ENCODE measurements around the gene CNN2.
A peak's percentile ranks its signal among the peaks of the same experiment; 100 is the strongest.

The CNN2 gene

DNA sequence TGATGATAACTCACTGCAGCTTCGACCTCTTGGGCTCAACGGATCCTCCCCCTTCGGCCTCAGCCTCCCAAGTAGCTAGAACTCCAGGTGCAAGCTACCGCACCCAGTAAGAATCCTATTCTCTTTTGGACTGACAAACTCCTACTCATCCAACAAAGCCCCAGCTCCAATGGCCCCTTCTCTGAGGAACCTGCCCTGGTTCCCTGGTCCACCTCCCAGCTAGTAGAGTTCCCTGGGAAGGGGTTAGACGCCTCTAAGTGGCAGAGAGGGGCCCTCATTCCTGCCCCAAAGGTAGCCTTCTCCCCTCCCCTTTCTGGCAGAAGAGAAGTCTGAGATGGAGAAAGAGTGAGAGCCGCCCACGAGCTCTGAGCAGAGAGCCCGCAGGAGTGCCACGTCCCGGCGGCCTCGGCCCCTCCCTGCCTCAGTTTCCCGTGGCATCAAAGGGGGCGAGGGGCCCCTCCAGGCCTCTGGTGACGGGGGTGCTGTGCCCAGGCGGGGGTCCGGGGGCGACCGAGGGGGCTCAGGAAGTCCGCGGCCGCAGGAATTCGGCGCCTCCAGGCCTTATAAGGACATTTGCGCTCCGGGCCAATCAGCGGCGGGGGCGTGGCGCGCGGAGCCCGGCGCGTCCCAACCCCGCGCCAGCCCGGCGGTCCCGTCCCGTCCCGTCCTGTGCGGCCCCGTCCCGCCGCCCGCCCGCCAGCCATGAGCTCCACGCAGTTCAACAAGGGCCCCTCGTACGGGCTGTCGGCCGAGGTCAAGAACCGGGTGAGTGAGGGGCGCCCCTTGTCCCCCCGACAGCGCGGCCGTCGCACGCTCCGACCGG lies at the start of gene CNN2:
TSS of gene CNN2 (plus strand) at position 649 of the 823 bp plus-strand sequence. CDS start at position 703, 54 bp downstream.
- peak; percentile 50 for DNase-seq (ENCODE audit: low read depth)

DNA sequence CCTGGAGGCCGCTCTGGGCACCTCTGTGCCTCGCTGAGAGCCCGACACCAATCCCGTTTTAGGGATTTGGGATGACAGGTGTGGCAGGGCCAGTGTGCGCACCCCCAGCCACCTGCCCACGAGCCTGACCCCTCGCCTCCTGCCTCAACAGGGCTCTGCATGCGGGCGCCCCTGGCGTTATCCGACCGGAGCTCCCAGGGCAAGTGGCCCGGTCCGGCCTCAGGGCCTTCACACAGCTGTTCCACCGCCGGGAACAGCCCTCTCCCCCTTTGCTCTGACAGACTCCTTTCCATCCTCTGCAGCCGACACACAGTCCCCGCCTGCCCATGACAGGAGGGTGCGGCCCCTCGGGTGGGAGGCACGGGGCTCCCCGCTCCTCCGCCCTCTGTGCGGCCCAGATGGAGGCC lies 49.3 kb upstream of the CNN2 start:
- DNase-seq (ENCODE audit: low read depth) = no peak

- DNase-seq (ENCODE audit: low read depth) = no peak
Measured at GRCh38 chr19:979318-979741, 47.1 kb upstream of the CNN2 start.

DNA sequence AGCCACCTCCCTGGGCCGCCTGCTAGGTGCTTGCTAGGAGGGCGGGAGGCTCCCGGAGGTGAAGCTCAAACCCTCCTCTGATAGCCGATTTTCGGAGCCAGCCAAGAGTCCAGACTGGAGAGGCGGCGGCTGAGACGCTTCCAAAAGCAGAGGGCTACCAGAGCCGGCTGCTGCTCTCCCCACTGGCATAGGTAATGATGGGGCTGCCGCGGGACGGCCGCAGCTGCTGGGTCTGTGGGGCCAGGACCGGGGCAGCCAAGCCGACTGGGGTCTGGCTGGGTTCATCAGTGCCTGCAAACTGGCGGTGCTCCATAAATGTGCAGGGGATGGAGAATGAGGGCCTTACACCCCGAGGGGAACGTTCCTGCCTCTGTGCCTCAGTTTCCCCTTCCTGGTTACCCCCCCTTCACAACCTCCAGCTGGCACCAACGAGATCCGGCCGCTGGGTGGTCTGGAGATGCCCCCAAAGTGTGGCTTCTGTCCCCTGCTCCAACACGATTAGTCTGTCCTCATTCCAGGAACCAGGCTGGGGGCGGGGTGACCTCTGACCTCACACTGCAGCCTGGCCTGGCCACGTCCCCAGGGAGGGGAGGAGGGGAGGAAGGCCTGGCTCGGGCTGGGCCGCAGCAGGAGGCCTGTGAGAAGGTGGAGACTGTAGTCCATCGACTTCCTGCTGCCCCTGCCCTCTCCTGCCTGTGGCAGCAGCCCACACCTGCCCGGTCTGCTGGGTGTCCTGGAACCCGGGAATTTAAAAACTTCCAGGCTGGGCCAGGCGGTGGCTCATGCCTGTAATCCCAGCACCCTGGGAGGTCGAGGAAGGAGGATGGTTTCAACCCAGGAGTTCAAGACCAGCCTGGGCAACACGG lies 46.0 kb upstream of the CNN2 start:
- no peak for DNase-seq (ENCODE audit: low read depth)

GRCh38 chr19:982567-983170 lies 43.7 kb upstream of the CNN2 start:
- DNase-seq (ENCODE audit: low read depth) = peak; percentile 50

DNA sequence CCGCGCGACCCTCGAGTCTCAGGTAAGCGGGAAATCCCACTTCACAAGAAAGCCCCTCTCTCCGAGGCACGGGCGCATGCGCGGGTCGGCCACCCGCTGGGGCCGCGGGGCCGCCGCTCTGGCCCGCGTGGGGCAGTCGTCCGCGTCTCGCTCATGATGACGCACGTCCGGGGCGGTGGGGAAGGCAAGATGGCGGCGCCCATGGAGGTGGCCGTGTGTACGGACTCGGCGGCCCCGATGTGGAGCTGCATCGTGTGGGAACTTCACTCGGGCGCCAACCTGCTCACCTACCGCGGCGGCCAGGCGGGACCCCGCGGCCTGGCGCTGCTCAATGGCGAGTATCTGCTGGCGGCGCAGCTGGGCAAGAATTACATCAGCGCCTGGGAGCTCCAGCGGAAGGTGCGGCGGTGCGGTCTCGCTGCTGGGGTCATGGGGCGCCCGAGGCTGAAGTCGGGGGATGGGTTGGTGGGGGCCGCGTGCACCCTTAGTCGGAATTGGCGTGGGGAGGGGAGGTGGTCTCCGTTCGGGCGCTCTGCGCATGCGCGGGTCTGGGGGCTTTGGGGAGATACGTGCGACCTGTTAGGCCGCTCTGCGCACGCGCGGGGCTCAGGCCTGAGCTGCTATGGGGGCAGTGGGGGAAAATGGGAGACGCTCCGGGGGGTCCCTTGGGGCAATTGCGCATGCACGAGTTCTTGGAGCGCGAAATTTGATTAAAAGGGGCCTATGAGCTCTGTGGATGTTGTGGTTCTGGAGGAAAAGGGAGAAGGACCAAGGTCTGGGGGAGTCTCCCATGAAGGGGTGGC lies 42.0 kb upstream of the CNN2 start, which contains the start of gene WDR18:
TSS of gene WDR18 (plus strand) at position 181 of the 803 bp plus-strand sequence. CDS start at position 190, 9 bp downstream.
- DNase-seq (ENCODE audit: low read depth) = peak; percentile 84

GRCh38 chr19:986083-986482 lies 40.3 kb upstream of the CNN2 start:
- no peak for DNase-seq (ENCODE audit: low read depth)

GRCh38 chr19:988081-988480 lies 38.3 kb upstream of the CNN2 start:
- DNase-seq (ENCODE audit: low read depth) = no peak

DNA sequence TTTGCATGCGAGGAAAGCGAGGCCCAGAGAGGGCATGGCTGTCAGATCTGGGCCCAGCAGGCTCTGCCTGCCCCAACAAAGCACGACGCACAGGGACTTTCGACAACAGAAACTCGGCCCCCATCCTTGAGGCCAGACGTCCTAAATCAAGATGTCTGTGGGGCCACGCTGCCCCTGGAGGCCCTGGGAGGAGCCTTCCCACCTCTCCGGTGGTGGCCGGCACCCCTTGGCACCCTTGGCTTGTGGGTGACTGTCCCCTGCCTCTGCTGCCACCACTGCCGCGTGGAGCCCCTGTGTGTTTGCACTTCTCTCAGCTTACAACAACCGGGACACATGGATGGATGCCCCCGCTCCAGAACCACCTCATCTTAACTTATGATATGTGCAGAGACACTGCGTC lies 37.9 kb upstream of the CNN2 start:
- no peak for DNase-seq (ENCODE audit: low read depth)

GRCh38 chr19:989381-990081 lies 36.9 kb upstream of the CNN2 start:
- DNase-seq (ENCODE audit: low read depth) = no peak

DNA sequence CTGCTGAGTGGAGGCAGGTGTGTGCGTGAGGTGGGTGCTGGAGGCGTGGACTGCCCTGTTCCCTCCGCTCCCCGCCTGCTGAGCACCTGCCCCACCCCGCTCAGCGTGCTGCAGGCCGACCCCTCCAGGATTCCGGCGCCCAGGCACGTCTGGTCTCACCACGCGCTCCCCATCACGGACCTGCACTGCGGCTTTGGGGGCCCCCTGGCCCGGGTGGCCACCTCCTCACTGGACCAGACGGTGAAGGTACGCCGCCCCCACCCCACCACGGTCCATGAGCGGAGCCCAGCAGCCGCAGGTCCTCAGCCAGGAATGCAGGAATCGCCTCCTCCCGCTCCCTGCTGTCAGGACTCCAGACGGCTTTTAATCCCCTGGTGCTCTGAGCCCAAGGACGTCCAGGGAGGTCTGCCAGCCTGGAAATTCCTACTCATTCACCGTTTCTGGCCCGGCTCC lies 36.3 kb upstream of the CNN2 start:
- DNase-seq (ENCODE audit: low read depth) = no peak

DNA sequence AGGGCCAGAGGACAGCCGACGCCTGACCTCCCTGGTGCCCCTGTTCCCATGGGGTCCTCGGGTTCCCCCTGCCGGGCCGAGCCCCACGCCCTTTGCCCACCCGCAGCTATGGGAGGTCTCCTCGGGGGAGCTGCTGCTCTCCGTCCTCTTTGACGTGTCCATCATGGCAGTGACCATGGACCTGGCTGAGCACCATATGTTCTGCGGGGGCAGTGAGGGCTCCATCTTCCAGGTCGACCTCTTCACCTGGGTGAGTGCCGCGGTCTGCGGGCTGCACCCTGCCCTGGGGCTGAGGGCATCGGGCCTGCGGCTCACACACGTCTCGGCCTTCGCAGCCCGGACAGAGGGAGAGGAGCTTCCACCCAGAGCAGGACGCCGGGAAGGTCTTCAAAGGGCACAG lies 35.7 kb upstream of the CNN2 start:
- DNase-seq (ENCODE audit: low read depth) = no peak

DNA sequence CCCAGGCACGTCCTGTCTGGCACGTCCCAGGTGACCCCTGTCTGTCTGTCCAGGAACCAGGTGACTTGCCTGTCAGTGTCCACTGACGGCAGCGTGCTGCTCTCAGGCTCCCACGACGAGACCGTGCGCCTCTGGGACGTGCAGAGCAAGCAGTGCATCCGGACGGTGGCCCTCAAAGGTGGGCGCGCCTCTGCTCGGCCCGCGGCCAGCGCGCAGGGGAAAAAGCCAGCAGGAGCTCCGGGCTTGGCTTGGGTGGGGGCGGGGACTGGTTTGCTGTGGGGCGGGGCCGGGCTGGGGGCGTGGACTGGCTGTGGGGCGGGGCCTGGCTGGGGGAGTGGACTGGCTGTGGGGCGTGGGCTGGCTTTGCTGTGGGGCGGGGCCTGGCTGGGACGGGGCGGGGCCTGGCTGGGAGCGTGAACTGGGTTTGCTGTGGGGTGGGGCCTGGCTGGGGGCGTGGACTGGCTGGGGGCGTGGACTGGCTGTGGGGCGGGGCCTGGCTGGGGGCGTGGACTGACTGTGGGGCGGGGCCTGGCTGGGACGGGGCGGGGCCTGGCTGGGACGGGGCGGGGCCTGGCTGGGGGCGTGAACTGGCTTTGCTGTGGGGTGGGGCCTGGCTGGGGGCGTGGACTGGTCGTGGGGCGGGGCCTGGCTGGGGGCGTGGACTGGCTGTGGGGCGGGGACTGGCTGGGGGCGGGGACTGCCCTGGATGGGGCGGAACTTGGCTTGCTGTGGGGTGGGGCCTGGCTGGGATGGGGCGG lies 35.1 kb upstream of the CNN2 start:
- peak; percentile 23 for DNase-seq (ENCODE audit: low read depth)

DNA sequence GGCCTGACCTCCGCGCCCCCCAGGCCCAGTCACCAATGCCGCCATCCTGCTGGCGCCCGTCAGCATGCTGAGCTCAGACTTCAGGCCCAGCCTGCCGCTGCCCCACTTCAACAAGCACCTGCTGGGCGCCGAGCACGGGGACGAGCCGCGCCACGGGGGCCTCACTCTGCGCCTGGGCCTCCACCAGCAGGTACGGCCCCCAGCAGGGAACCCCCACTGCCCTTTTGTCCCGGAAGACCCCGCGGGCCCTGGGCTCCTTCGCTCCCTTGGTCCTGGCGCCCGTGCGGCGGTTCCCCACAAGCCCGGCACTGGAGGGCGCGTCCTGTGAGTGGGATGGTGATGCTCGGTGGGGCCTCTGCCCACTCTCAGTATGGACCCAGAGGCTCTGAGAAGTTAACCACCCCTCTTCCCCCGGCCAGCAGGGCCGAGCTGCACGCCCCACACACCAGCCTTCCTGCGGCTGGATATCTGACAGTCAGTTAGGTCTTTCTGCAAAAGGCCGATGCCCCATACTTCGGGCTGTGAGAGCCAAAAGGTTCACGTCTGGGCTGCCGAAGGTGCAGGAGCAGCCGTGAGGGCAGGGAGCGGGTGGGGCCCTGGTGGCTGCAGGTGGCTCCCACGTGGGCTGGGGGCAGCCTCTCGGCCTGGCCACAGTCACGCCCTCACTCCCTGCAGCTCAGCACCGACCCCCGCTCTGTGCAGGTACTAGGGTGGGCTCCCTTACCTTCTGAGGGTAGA lies 34.3 kb upstream of the CNN2 start:
- no peak for DNase-seq (ENCODE audit: low read depth)

- no peak for DNase-seq (ENCODE audit: low read depth)
Measured at GRCh38 chr19:992670-993055, 33.7 kb upstream of the CNN2 start.

- DNase-seq (ENCODE audit: low read depth) = no peak
Measured at GRCh38 chr19:993361-993830, 33.0 kb upstream of the CNN2 start.

DNA sequence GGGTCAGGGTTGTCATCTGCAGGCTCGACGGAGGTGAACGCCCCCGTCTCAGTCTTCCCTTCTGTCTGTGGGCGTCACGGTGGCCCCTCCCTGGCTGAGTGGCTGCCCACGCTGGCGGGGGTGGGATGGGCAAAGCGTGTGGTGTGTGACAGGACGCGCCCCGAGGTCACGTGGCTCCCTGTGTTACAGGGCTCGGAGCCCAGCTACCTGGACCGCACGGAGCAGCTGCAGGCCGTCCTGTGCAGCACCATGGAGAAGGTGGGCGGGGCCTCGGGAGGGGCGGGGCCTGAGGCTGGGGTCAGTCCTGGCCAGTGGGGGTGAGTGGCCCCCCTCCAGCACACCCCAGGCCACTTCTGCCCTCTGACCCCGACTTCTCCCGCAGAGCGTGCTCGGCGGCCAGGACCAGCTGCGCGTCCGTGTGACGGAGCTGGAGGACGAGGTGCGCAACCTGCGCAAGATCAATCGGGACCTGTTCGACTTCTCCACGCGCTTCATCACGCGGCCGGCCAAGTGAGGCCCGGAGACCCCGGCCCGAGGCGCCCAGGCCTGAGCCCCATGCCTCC lies 32.5 kb upstream of the CNN2 start:
- no peak for DNase-seq (ENCODE audit: low read depth)

DNA sequence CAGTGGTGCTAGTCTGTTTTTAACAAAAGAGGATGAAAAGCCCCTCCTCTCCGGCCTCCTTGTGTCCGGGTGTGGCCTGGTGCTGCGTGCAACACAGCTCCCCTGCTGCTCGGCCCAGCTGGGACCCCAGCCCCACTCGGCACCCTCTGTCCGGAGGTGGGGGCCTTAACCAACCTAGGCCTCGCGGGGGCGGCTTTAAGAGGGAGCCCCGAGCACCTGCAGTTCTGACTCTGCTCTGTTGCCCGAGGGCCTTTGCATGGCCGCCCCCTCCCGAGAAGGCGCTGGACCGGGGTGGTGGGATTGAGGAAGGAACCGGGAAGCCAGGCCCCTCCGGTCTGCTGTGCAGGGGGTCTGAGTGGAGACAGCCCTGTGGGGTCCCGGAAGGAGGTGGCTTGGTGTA lies 31.9 kb upstream of the CNN2 start:
- no peak for DNase-seq (ENCODE audit: low read depth)

Data from stimulated activated CD8-positive, alpha-beta memory T cell treated with anti-CD3 and anti-CD28 coated beads, Interleukin-12 subunit alpha, Interleukin-12 subunit beta, amount 100 ng/mL, for 1 hour (primary cell).